Adrenal gland (tissue), 12 donors: ENCODE data around the gene TMEM101. TPM values are rescaled to one million over a fixed set of nuclear protein-coding genes. Genes with fewer than 3 reads are reported as not detected.
"Not testable (repeated sequence)": the region's sequence is repeated elsewhere in the genome, so short reads cannot be mapped to it uniquely, and the experiment has no call there.

ENCODE experiments used
- DNase-seq, 7 donors: peaks; one replicate each; pipeline ENCODE4 v3.0.0-alpha.2; 2019 to 2020
- H3K27ac ChIP-seq, 5 donors: fragments of 200-600 bp; sonication (generic) in 4 of 5; 1 replicate in 3 of 5; 2 replicates in 2 of 5; pipeline versions ENCODE4 v1.5.1 to v1.8.0; 2016 to 2020; ENCODE audit warnings: mild to moderate bottlenecking in 1 of 5
- H3K27me3 ChIP-seq: fragments of 200-600 bp; 2 replicates; pipeline ENCODE4 v1.8.0; 2021
- H3K36me3 ChIP-seq, 2 donors: fragments of 200-600 bp; replicated peaks in 1 of 2; 1 replicate in 1 of 2; 2 replicates in 1 of 2; pipeline versions ENCODE4 v1.5.1 to v1.8.0; 2018 to 2022
- H3K4me1 ChIP-seq, 2 donors: fragments of 200-600 bp; replicated peaks in 1 of 2; 1 replicate in 1 of 2; 2 replicates in 1 of 2; pipeline versions ENCODE4 v1.5.1 to v1.8.0; 2018 to 2021
- H3K4me3 ChIP-seq, 4 donors: fragments of 200-600 bp; sonication (generic) in 3 of 4; one replicate each; pipeline ENCODE4 v1.5.1; 2016 to 2018
- H3K9me3 ChIP-seq, 3 donors: fragments of 200-600 bp; sonication (generic) in 1 of 3; replicated peaks in 1 of 3; 1 replicate in 2 of 3; 2 replicates in 1 of 3; pipeline versions ENCODE4 v1.5.1 to v1.8.0; 2016 to 2021
- CTCF ChIP-seq, 6 experiments: fragments of 450-650 bp in 4 of 6; fragments of 200-600 bp in 2 of 6; sonication (generic) in 1 of 6; IDR thresholded peaks; 1 replicate in 5 of 6; 2 replicates in 1 of 6; pipeline versions ENCODE4 v1.5.1 to v1.8.0; 2016 to 2021; ENCODE audit warnings: antibody characterized with exemption in 6 of 6, mild to moderate bottlenecking in 2 of 6, moderate library complexity in 1 of 6
- POLR2A ChIP-seq, 2 donors: fragments of 450-650 bp; IDR thresholded peaks; one replicate each; pipeline ENCODE4 v1.6.1; 2017; ENCODE audit warnings: antibody characterized with exemption in 2 of 2, mild to moderate bottlenecking in 2 of 2, moderate library complexity in 1 of 2
- WGBS, 4 donors: extraction: QIAGEN DNeasy Blood & Tissue Kit in 2 of 4; methylation state at CpG; one replicate each; pipeline versions ENCODE4 v1.1.5 to v1.1.7; 2013 to 2017; 5-methylcytosine and 5-hydroxymethylcytosine counted together
- intact Hi-C, 2 donors: fragments of 100-400 bp; cut with DNase I; formaldehyde crosslinking; loops; one replicate each; pipeline versions ENCODE4 v1.14.1 to v1.15.0; 2022 to 2023
- polyA plus RNA-seq, 3 donors: library from polyadenylated mRNA; stranded (reverse); fragments of 200-250 nt in 2 of 3; fragments of 350-450 nt in 1 of 3; fragmentation: Illumina TruSeq in 1 of 3; extraction: RNeasy Lipid Tissue Mini Kit (QIAGEN cat#74804) in 1 of 3; gene quantifications; one replicate each; pipeline ENCODE4 v1.2.3, GENCODE V29; 2013 to 2014
- total RNA-seq, 9 donors: library from RNA; depleted of rRNA in 4 of 9; stranded (reverse); fragments of >200 nt in 4 of 9; fragments of 120-200 nt in 1 of 9; fragmentation: NEBNext Ultra II Directional in 1 of 9; extraction: Animal tissue kit (Norgen Biotek cat#: 25700) in 1 of 9; gene quantifications; one replicate each; pipeline versions ENCODE4 v1.1.0 to v1.2.4, GENCODE V29; 2013 to 2023
- donor health status: healthy with polysubstance abuse.
- donor health status: Bipolar disorder and iron deficiency.
- donor health status: DM: yes; HTN: yes; CAD: no.
- donor health status: DM: no; HTN: no; CAD: no.
- donor health status: DM: no; HTN: no; CAD: no.
- donor health status: DM: yes; HTN: yes; CAD: no.

The TMEM101 gene
- total and polyA plus RNA-seq, 12 donors = 12.4 to 52.5 (median 31.6) TPM

DNA sequence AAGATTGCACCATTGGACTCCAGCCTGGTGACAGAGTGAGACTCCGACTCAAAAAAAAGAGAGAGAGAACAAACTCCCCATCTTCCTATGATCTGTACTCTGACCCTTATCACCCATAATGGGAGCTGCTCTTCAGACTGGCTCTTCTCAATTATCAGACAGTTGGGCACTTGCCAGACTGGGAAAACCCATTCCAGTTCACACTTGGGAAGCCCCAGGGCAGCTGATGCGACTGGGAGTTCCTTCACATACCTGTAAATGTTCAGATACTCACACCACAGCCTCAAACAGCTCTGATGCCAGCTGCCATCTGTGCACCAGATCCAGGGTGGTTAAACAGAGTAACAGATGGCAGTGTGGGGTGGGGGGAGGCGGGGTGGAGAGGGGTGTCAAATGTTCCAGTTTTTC lies 23.8 kb upstream of the TMEM101 start:
- peaks cover 0 to 36% of the 10 kb centered on the region in 2 donors for H3K36me3 ChIP-seq
- 86 to 92% (median 88%) methylated on average over 2 to 3 of the region's 3 CpGs for WGBS, 4 donors
- intact Hi-C loops = no loop called here

DNA sequence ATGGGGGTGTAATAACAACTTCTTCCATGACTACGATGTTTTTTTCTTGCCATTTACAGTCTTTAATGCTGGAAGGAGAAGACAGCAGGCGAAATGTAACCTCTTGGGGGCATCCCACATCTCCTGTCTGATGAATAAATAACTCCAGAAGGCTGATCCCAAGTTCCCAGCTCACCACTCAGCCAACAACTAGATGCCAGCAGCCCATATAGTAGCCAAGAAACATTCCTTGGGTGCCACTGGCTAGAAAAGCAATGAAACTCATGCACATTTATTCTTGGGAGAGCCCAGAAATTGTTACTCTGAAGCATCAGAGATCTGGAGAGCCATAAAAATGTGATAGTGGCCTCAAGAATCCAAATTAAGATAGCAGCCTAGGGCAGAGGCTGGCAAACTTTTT lies 22.7 kb upstream of the TMEM101 start:
- H3K4me1 ChIP-seq = peaks cover 0 to 15% of the 10 kb centered on the region in 2 donors
- DNase-seq = no peak
- H3K27ac ChIP-seq = no peak overlapping the region
- H3K9me3 ChIP-seq = no peaks in the 10 kb centered on the region
- no peaks in the 10 kb centered on the region for H3K27me3 ChIP-seq
- TF ChIP-seq POLR2A (IDR thresholded peaks at IDR 0.05) = no peak
- no peak for TF ChIP-seq CTCF (IDR thresholded peaks at IDR 0.05)
- 87 to 97% (median 96%) methylated on average over 2 of the region's 2 CpGs for WGBS, 4 donors
- H3K36me3 ChIP-seq = peaks cover 0 to 36% of the 10 kb centered on the region in 2 donors
- H3K4me3 ChIP-seq = no peak overlapping the region
- intact Hi-C loops = no loop called here

More for the DNA sequence above, 23.8 kb upstream of the TMEM101 start:
- Histone ChIP-seq H3K4me3 (no peak overlapping the region), H3K27ac (no peak overlapping the region), H3K27me3 (no peaks in the 10 kb centered on the region), H3K4me1 (peaks cover 0 to 18% of the 10 kb centered on the region in 2 donors), H3K9me3 (no peaks in the 10 kb centered on the region)
- TF ChIP-seq POLR2A (IDR thresholded peaks at IDR 0.05) = no peak
- DNase-seq = no peak

GRCh38 chr17:44034688-44035087 lies 19.9 kb upstream of the TMEM101 start:
- WGBS, 4 donors = no CpG with 5 or more reads among the region's 3 CpGs
- DNase-seq, intact Hi-C loops: not testable (repeated sequence)

GRCh38 chr17:44033861-44034408 lies 19.2 kb upstream of the TMEM101 start:
- Histone ChIP-seq H3K4me1 (no peaks in the 10 kb centered on the region), H3K27ac (no peak overlapping the region), H3K27me3 (no peaks in the 10 kb centered on the region), H3K36me3 (peaks cover 0 to 34% of the 10 kb centered on the region in 2 donors), H3K9me3 (no peaks in the 10 kb centered on the region), H3K4me3 (no peak overlapping the region)
- WGBS, 4 donors = 60 to 70% (median 61%) methylated on average over 3 of the region's 3 CpGs
- no peak for DNase-seq
- TF ChIP-seq POLR2A (IDR thresholded peaks at IDR 0.05) (no peak), CTCF (IDR thresholded peaks at IDR 0.05) (no peak)
- intact Hi-C loops = no loop called here

More at GRCh38 chr17:44034688-44035087, 19.9 kb upstream of the TMEM101 start:
- not testable (repeated sequence) for H3K27ac ChIP-seq, H3K9me3 ChIP-seq, H3K4me1 ChIP-seq, H3K4me3 ChIP-seq, H3K27me3 ChIP-seq
- peaks cover 0 to 36% of the 10 kb centered on the region in 2 donors for H3K36me3 ChIP-seq

GRCh38 chr17:44030482-44030881 lies 15.7 kb upstream of the TMEM101 start:
- H3K4me1 ChIP-seq = no peaks in the 10 kb centered on the region
- H3K27ac ChIP-seq = no peak overlapping the region
- H3K9me3 ChIP-seq = no peaks in the 10 kb centered on the region
- 92 to 98% (median 95%) methylated on average over 3 of the region's 3 CpGs for WGBS, 4 donors
- no peak for DNase-seq
- no peak for TF ChIP-seq CTCF (IDR thresholded peaks at IDR 0.05)
- TF ChIP-seq POLR2A (IDR thresholded peaks at IDR 0.05) = no peak
- H3K36me3 ChIP-seq = peaks cover 0 to 5% of the 10 kb centered on the region in 2 donors
- no peaks in the 10 kb centered on the region for H3K27me3 ChIP-seq
- intact Hi-C loops = no loop called here
- no peak overlapping the region for H3K4me3 ChIP-seq
